Left lung (tissue), 10 donors: Measurements from ENCODE around the gene ADAMTS2. TPM values are rescaled to one million over a fixed set of nuclear protein-coding genes. Genes with fewer than 3 reads are reported as not detected.

Source experiments
- ATAC-seq: fragments of 200-7000 bp; cut with Tn5 transposase; one replicate; pipeline ENCODE4 v1.9.1; 2020; ENCODE audit warnings: moderate library complexity
- DNase-seq, 4 donors: peaks; one replicate each; pipeline ENCODE4 v3.0.0-alpha.2; 2013 to 2020
- H3K27ac ChIP-seq, 2 donors: fragments of 200-600 bp; sonication (generic) in 1 of 2; one replicate each; pipeline versions ENCODE4 v1.5.0 to v1.8.0; 2020 to 2021
- H3K27me3 ChIP-seq, 2 donors: fragments of 200-600 bp; sonication (generic) in 1 of 2; one replicate each; pipeline versions ENCODE4 v1.5.0 to v1.8.0; 2020 to 2021
- H3K36me3 ChIP-seq, 2 donors: fragments of 200-600 bp; sonication (generic) in 1 of 2; one replicate each; pipeline versions ENCODE4 v1.5.0 to v1.8.0; 2020 to 2021
- H3K4me1 ChIP-seq, 2 donors: fragments of 200-600 bp; one replicate each; pipeline ENCODE4 v1.8.0; 2021
- H3K4me3 ChIP-seq, 2 donors: fragments of 200-600 bp; sonication (generic) in 1 of 2; one replicate each; pipeline versions ENCODE4 v1.5.0 to v1.8.0; 2020 to 2021; ENCODE audit warnings: mild to moderate bottlenecking in 1 of 2
- H3K9me3 ChIP-seq, 2 donors: fragments of 200-600 bp; sonication (generic) in 1 of 2; one replicate each; pipeline versions ENCODE4 v1.5.0 to v1.8.0; 2020 to 2021
- intact Hi-C, 2 donors: fragments of 100-400 bp; cut with DNase I; formaldehyde crosslinking; loops; one replicate each; pipeline versions ENCODE4 v1.11.2 to v1.14.2; 2022
- polyA plus RNA-seq, 6 donors: library from polyadenylated mRNA; unstranded; fragments of 120-200 nt; gene quantifications; one replicate each; pipeline ENCODE4 v1.2.1, GENCODE V29; 2013; ENCODE audit not compliant: insufficient read length in 6 of 6
- total RNA-seq, 2 donors: library from RNA; stranded (reverse); fragmentation: NEBNext Ultra II Directional; extraction: Animal tissue kit (Norgen Biotek cat#: 25700); gene quantifications; one replicate each; pipeline ENCODE4 v1.2.1, GENCODE V29; 2021
- TF ChIP-seq, protein P1 (sequence below), 2 donors: fragments of 200-600 bp; sonication (generic) in 1 of 2; IDR thresholded peaks; one replicate each; pipeline versions ENCODE4 v1.5.0 to v1.8.0; 2021; ENCODE audit warnings: antibody characterized with exemption in 2 of 2
- donor health status: DM: no; HTN: yes; CAD: no.
- donor health status: DM: no; HTN: no; CAD: no.

Gene ADAMTS2
- total and polyA plus RNA-seq, 8 donors, result 27.5 to 68.2 (median 36.0) TPM

DNA sequence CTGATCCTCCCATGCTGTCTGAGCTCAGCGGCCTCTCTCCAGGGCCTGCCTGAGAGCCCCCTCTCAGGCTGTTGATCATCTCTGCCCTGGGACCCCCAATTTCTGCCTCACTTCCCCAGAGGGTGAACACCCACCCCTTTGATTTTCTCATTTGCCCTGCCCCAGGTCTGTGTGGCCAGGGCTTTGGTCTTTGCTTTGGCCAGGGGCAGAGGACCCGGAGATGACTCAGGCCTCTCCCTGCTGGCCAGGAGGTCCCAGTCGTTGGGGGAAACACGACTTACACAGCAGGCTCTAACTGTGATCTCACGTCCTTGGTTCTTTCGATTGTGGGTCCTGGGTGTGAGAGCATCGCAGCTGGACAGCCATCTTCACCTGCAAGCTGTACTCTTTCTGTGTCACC, 1.1 kb upstream of the ADAMTS2 start:
- DNase-seq (peak in 1 of 4 donors; percentile 28), ATAC-seq (no peak)
- TF ChIP-seq, protein P1, sequence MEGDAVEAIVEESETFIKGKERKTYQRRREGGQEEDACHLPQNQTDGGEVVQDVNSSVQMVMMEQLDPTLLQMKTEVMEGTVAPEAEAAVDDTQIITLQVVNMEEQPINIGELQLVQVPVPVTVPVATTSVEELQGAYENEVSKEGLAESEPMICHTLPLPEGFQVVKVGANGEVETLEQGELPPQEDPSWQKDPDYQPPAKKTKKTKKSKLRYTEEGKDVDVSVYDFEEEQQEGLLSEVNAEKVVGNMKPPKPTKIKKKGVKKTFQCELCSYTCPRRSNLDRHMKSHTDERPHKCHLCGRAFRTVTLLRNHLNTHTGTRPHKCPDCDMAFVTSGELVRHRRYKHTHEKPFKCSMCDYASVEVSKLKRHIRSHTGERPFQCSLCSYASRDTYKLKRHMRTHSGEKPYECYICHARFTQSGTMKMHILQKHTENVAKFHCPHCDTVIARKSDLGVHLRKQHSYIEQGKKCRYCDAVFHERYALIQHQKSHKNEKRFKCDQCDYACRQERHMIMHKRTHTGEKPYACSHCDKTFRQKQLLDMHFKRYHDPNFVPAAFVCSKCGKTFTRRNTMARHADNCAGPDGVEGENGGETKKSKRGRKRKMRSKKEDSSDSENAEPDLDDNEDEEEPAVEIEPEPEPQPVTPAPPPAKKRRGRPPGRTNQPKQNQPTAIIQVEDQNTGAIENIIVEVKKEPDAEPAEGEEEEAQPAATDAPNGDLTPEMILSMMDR (IDR thresholded peaks at IDR 0.05), result no peak
- peaks cover 8 to 97% of the 10 kb centered on the region in 2 donors for H3K27me3 ChIP-seq
- no peak overlapping the region for H3K4me3 ChIP-seq
- intact Hi-C loops, result no loop called here
- H3K4me1 ChIP-seq, result peaks cover 0 to 26% of the 10 kb centered on the region in 2 donors
- no peaks in the 10 kb centered on the region for H3K9me3 ChIP-seq
- H3K36me3 ChIP-seq, result no peaks in the 10 kb centered on the region
- no peak overlapping the region for H3K27ac ChIP-seq

DNA sequence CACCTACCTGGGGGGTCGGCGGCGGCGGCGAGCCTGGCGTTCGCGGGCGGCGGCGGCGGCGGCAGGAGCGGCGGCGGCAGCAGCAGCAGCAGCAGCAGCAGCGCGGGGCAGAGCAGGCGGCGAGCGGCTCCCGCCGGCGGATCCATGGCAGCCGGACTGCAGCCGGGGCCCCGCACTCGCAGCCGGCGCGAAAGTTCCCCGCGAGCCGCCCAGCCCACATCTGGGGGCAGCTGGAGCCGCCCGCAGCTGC, 153 bp downstream of the ADAMTS2 start:
- intact Hi-C loops, result no loop called here
- Histone ChIP-seq H3K4me1 (peaks cover 0 to 26% of the 10 kb centered on the region in 2 donors), H3K9me3 (no peaks in the 10 kb centered on the region), H3K27me3 (peaks cover 8 to 100% of the 10 kb centered on the region in 2 donors), H3K4me3 (peak overlapping the region; percentile 39 to 58), H3K36me3 (no peaks in the 10 kb centered on the region), H3K27ac (no peak overlapping the region)
- ATAC-seq (no peak), DNase-seq (no peak)
- TF ChIP-seq, protein P1 (IDR thresholded peaks at IDR 0.05), result no peak

DNA sequence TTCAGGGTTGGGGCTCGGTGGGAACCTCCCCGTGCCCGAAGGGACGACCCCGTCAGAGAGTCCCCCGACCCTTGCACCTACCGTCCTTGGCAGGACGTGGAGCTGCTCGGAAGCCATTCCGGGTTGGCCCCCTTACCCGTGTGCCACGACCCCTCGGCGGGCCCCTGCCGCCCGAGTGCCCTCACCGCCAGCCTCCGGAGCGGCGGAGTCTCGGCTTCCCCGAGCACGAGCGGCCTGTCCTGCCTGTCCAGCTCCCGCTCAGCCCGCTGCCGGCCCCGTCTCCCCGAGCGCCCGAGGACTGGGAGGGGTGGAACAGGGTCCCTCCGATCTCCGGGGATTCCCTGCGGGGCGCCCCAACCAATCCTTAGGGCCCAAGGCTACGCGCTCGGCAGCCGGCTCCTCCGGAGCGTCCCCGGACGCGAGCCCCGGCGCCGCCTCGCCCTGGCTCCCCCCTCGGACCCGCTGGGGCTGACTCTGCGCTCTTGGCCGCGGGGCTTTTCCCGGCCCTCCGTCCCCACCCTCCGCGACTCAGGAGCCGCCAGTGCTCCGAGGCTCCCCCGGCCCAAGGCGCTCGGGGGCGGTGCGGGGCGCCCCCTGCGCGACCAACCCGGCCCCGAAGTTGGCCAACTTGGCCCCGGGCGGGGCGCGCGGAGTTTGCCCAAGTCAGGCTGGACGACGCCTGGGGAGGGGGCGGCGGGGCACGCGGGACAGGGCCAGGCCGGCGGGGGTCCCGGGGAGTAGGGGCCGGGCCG, 654 bp downstream of the ADAMTS2 start:
- intact Hi-C loops, result no loop called here
- peaks cover 0 to 26% of the 10 kb centered on the region in 2 donors for H3K4me1 ChIP-seq
- H3K27ac ChIP-seq, result peak overlapping the region; percentile 44 to 64
- ATAC-seq (peak; percentile 20), DNase-seq (peak in 2 of 4 donors; percentile 29 to 80)
- TF ChIP-seq, protein P1 (IDR thresholded peaks at IDR 0.05), result no peak
- peak overlapping the region; percentile 39 to 58 for H3K4me3 ChIP-seq
- H3K36me3 ChIP-seq, result no peaks in the 10 kb centered on the region
- peaks cover 8 to 100% of the 10 kb centered on the region in 2 donors for H3K27me3 ChIP-seq
- no peaks in the 10 kb centered on the region for H3K9me3 ChIP-seq

DNA sequence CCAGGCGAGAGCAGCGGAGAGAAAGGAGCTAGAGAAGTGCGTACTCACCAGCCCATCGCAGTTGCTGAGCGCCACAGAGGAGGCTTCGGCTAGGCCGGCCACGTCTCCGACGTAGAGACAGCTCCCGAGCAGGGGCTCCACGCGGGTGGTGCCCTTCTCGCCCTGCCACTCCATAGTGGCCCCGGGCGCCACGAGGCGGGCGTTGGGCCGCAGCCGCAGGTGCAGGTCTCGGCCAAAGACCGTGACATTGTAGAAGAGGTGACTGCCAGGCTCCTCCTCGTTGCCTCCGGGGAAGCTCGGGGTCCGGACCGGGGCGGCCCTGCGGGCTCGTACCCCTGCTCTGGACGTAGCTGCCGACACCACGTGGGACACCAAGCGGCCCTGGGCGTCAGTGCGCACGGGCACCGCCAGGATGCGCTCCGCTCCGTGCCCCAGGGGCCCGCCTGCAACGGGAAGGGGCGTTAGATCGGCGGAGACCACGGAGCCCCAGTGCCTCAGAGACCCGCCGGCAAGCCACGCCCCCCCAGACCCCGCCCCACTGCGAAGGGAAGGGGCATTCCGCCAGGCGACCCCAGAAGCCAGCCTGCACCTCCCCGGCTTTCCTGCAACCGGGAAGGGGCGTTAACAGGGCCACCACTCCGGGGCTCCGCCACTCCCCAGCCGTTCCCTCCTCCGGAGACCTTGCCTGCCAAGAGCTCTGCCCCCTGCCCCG, 1.4 kb downstream of the ADAMTS2 start:
- Histone ChIP-seq H3K9me3 (no peaks in the 10 kb centered on the region), H3K4me1 (peaks cover 0 to 26% of the 10 kb centered on the region in 2 donors), H3K27ac (peak overlapping the region in 1 of 2 donors; percentile 64), H3K27me3 (peaks cover 8 to 96% of the 10 kb centered on the region in 2 donors), H3K4me3 (peak overlapping the region; percentile 39 to 58), H3K36me3 (no peaks in the 10 kb centered on the region)
- TF ChIP-seq, protein P1 (IDR thresholded peaks at IDR 0.05), result peak in 1 of 2 donors; percentile 50
- peak; percentile 44 to 84 (median 52) for DNase-seq
- peak; percentile 65 for ATAC-seq
- intact Hi-C loops, result no loop called here

DNA sequence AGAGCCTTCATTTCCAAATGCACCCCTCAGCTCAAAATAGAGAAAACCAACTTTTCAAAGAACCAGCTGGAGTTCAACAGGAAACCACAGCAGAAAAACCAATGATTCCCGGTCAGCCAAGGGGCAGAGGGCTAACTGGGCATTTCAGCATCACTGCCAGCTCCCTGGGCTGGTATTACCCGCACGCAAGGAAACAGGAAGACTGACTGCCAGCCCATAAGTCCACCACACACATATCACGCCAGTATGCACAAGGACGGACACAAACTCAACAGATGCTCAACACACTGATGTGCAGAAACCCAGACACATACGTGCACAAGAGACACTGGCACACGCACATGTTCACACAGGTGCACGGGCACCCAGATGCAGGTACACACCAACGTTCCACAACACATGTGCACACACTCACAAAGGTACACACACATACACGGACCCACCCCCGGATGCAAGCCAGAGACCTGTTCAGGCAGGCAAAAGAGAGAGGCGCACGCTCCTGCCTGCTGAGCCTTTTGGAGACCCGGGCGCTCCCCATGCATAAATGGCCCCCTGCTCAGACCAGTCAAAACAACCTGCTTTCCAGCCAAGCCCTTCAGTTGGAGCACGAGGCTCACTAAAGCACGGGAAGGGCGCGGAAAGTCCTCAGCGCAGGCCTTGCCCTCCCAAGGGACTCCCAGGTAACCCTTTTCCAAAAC, 2.1 kb downstream of the ADAMTS2 start:
- DNase-seq (peak in 1 of 4 donors; percentile 61), ATAC-seq (no peak)
- H3K36me3 ChIP-seq, result no peaks in the 10 kb centered on the region
- intact Hi-C loops, result no loop called here
- H3K4me1 ChIP-seq, result peaks cover 0 to 26% of the 10 kb centered on the region in 2 donors
- H3K27ac ChIP-seq, result peak overlapping the region in 1 of 2 donors; percentile 3
- H3K27me3 ChIP-seq, result peaks cover 8 to 90% of the 10 kb centered on the region in 2 donors
- no peaks in the 10 kb centered on the region for H3K9me3 ChIP-seq
- TF ChIP-seq, protein P1 (IDR thresholded peaks at IDR 0.05), result no peak
- peak overlapping the region; percentile 39 to 58 for H3K4me3 ChIP-seq
